ENCODE results near the gene ERP27.

- TF ChIP-seq CTCF (conservative IDR thresholded peaks at IDR 0.05) (no peak; the same call in 1 of the 2 replicates), ZFX (IDR thresholded peaks at IDR 0.05) (no peak)
These were observed 1.3 kb downstream of the ERP27 start for GRCh38 chr12:14937014-14937413.
